ENCODE measurements around the gene GCNA. TPM values are rescaled to one million over a fixed set of nuclear protein-coding genes. Genes with fewer than 3 reads are reported as not detected.
"Not testable (repeated sequence)": the region's sequence is repeated elsewhere in the genome, so short reads cannot be mapped to it uniquely, and the experiment has no call there.

The GCNA gene
- total RNA-seq, 2 donors from 2014 or later = 5.1 to 5.4 TPM

DNA sequence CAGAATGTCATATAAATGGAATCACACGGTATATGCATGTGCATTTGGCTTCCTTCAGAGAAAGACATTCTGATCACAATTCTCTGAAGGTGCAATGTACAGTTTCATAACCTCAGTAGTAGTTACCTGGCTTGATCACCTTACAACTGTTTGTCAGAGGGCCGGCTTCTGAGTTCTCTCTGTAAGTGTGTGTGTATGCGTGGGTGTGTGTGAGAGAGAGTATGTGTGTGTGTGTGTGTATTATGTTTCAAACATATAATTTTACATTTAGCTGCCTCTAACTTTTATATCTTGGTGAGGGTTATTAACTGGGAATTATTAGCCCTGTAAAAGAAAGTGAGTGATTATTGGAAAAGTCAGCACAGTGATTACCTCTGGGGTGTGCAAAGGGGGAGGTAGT, 81.1 kb downstream of the GCNA start:
- Histone ChIP-seq H3K36me3 (no peaks in the 10 kb centered on the region), H3K4me1 (ENCODE audit: control insufficient read depth in 1 of 2, low read depth in 2 of 2) (no peaks in the 10 kb centered on the region), H3K4me3 (no peak overlapping the region), H3K27ac (no peak overlapping the region), H3K9me3 (no peaks in the 10 kb centered on the region), H3K27me3 (replicated peaks; ENCODE audit: insufficient read depth) (no peaks in the 10 kb centered on the region)
- ATAC-seq (ENCODE audit: insufficient number of reproducible peaks, low FRiP score, low read depth) (no peak), DNase-seq (ENCODE audit: low spot score) (no peak)
- TF ChIP-seq CTCF (IDR thresholded peaks at IDR 0.05) = no peak

GRCh38 chrX:71659959-71660358, 81.7 kb downstream of the GCNA start:
- no peak for TF ChIP-seq CTCF (IDR thresholded peaks at IDR 0.05)
- Histone ChIP-seq H3K9me3 (no peaks in the 10 kb centered on the region), H3K27ac (no peak overlapping the region), H3K4me3 (no peak overlapping the region), H3K4me1 (ENCODE audit: control insufficient read depth in 1 of 2, low read depth in 2 of 2) (no peaks in the 10 kb centered on the region), H3K36me3 (no peaks in the 10 kb centered on the region), H3K27me3 (replicated peaks; ENCODE audit: insufficient read depth) (no peaks in the 10 kb centered on the region)
- no peak for ATAC-seq (ENCODE audit: insufficient number of reproducible peaks, low FRiP score, low read depth)
- DNase-seq (ENCODE audit: low spot score) = no peak

DNA sequence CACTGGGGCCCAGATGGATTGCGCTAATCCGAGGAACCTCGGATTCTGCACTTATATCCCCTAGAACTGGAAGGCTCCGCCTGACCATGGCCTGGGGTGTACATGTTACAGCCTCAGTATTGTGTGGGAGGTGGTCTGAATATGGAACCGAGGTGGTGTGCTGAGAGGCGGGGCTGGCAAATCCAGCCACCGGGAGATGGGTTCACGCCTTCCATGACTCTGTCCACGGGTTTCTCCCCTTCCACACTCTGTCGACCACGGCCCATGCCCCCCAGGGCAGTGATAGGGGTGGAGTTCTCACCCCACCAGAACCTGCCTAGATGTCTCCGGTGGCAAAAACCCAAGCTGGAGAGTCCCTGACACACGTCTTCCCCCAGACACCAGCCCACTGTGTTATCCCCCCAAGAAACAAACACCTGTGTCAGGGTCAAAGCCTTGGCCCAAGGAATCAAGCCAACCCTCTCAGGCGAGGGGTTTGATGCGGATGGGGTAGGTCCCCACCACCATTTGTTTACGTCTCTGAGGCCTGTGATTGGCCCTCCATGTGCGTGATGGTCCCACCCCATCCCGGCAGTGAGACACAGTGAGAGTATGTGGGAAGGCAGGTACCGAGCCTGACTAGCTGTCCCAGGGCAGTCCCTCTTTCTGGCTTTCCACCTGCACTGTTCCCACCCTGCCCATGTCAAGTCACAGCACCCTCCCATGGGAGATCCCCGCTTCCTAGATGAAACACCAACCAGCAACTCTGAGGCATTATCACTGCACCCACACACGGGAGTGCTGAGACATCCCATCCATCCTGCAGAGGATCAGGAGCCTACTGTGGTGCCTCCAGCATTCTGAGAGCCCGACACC, 82.6 kb downstream of the GCNA start:
- ATAC-seq (ENCODE audit: insufficient number of reproducible peaks, low FRiP score, low read depth) (no peak), DNase-seq (ENCODE audit: low spot score) (no peak)
- Histone ChIP-seq H3K27me3 (replicated peaks; ENCODE audit: insufficient read depth) (no peaks in the 10 kb centered on the region), H3K27ac (no peak overlapping the region), H3K4me1 (ENCODE audit: control insufficient read depth in 1 of 2, low read depth in 2 of 2) (no peaks in the 10 kb centered on the region), H3K4me3 (no peak overlapping the region), H3K9me3 (no peaks in the 10 kb centered on the region), H3K36me3 (no peaks in the 10 kb centered on the region)
- no peak for TF ChIP-seq CTCF (IDR thresholded peaks at IDR 0.05)

DNA sequence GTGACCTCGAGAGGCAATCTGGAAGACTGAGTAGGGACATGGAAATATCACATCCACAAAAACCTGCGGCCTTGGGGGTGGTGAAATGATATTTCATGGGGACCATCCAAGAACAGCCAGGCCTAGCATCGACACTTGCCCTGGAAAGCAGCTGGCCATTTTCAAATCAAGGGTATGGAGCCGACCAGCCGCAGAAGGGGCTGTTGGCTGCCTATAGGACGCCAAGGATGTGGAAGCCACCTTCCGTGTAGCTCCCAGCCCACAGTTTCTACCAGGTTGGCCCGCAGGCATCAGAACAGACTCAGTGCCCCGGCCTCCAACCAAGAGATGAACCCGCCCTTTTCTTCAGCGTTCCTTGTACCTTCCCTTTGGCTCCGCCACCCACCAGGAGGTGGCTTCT, 83.7 kb downstream of the GCNA start:
- TF ChIP-seq CTCF (IDR thresholded peaks at IDR 0.05) = no peak
- no peaks in the 10 kb centered on the region for H3K27me3 ChIP-seq (replicated peaks; ENCODE audit: insufficient read depth)
- H3K36me3 ChIP-seq = no peaks in the 10 kb centered on the region
- no peaks in the 10 kb centered on the region for H3K9me3 ChIP-seq
- ATAC-seq (ENCODE audit: insufficient number of reproducible peaks, low FRiP score, low read depth) = no peak
- DNase-seq (ENCODE audit: low spot score) = no peak
- H3K27ac ChIP-seq = no peak overlapping the region
- H3K4me1 ChIP-seq (ENCODE audit: control insufficient read depth in 1 of 2, low read depth in 2 of 2) = no peaks in the 10 kb centered on the region
- no peak overlapping the region for H3K4me3 ChIP-seq

DNA sequence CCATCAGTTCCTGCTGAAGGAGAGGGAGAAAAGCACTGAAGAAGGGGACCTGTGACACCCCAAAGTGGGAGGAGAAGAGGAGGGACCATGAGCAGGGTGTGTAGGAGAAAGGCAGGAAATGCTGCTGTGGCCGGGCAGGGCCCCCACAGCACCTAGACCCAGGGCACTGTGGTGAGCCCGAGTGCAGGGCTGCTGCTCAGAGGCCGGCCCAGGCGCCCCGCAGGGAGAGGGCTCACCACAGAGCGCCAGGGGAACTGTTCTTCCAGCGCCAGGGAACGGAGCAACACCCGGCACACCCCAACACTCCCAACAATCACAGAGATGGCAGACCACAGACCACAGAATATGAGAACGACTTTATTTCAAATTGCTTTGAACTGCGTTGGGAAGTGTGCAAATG, 84.4 kb downstream of the GCNA start:
- not testable (repeated sequence) for H3K27me3 ChIP-seq (replicated peaks; ENCODE audit: insufficient read depth); H3K36me3 ChIP-seq; DNase-seq (ENCODE audit: low spot score); H3K4me3 ChIP-seq; H3K27ac ChIP-seq; H3K4me1 ChIP-seq (ENCODE audit: control insufficient read depth in 1 of 2, low read depth in 2 of 2); H3K9me3 ChIP-seq; ATAC-seq (ENCODE audit: insufficient number of reproducible peaks, low FRiP score, low read depth)

Other genes starting within 250 kb of the GCNA start
- 10 to 100 TPM; 38.0 to 81.0 TPM for gene TAF1, start 212.1 kb upstream of the GCNA start, total RNA-seq
- 100 to 1,000 TPM; 196 to 258 TPM for gene OGT, start 45.3 kb upstream of the GCNA start, total RNA-seq
- gene CXCR3, start 40.1 kb downstream of the GCNA start, total RNA-seq = under 1 TPM in 1 of 2 donors, not detected in 1; 0.99 TPM
- not detected for gene CXorf49, start 139.8 kb downstream of the GCNA start, total RNA-seq
- gene CXorf49B, start 184.9 kb downstream of the GCNA start, total RNA-seq = not detected

Data from thoracic aorta (tissue), 2 donors.